A673 (cell line): ENCODE measurements around the gene PANX3.

Experiments used
- CTCF ChIP-seq: fragments of 300-800, 200-600 bp; sonication (generic); conservative IDR thresholded peaks from 2 replicates; pipeline ENCODE4 v1.5.1; 2017; ENCODE audit warnings: low read depth, mild to moderate bottlenecking, antibody characterized with exemption, low read length, moderate library complexity, mixed read lengths
- EZH2 ChIP-seq: fragments of 200-600 bp; sonication (generic); IDR thresholded peaks from 2 replicates; pipeline ENCODE4 v1.6.1; 2017; ENCODE audit warnings: borderline replicate concordance, low read depth, mild to moderate bottlenecking, mixed read lengths, antibody characterized with exemption, low read length; ENCODE audit not compliant: poor library complexity, severe bottlenecking

GRCh38 chr11:124595302-124595701 is 15.9 kb upstream of the PANX3 start:
- TF ChIP-seq CTCF (no peak), EZH2 (no peak)
